ENCODE results near the gene NEK6.

DNA sequence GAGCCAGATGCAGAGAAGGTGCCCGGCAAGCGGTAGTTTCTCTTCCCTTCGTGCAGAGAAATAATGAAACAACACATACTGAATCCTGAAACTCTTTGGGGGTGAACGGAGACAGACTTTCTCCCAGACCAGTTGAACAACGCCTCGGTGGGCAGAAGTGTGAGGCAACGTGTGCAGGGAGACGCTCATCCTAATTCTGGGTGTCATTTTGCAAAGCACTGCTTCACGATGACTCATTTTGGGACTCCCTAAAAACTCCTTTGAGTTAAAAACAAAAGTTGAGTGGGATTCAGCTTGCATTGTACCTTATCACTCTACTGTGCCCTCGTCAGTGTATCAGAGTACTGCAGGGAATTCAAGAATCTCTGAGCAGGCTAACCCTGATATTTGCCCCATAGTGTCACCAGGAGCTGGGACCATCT is 3.5 kb upstream of the NEK6 start:
- TF ChIP-seq POLR2A (IDR thresholded peaks at IDR 0.05) (no peak), POLR2AphosphoS5 (IDR thresholded peaks at IDR 0.05) (no peak), EP300 (IDR thresholded peaks at IDR 0.05) (no peak)
- TF ChIP-seq, protein P1, sequence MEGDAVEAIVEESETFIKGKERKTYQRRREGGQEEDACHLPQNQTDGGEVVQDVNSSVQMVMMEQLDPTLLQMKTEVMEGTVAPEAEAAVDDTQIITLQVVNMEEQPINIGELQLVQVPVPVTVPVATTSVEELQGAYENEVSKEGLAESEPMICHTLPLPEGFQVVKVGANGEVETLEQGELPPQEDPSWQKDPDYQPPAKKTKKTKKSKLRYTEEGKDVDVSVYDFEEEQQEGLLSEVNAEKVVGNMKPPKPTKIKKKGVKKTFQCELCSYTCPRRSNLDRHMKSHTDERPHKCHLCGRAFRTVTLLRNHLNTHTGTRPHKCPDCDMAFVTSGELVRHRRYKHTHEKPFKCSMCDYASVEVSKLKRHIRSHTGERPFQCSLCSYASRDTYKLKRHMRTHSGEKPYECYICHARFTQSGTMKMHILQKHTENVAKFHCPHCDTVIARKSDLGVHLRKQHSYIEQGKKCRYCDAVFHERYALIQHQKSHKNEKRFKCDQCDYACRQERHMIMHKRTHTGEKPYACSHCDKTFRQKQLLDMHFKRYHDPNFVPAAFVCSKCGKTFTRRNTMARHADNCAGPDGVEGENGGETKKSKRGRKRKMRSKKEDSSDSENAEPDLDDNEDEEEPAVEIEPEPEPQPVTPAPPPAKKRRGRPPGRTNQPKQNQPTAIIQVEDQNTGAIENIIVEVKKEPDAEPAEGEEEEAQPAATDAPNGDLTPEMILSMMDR (IDR thresholded peaks at IDR 0.05): no peak

Measured in upper lobe of left lung (tissue), 4 donors.